C4-2B (cell line): ENCODE measurements around the gene SLC9A4.

Source experiments
- CTCF ChIP-seq: fragments of 450-650 bp; conservative IDR thresholded peaks from 2 replicates; pipeline ENCODE4 v1.5.1; 2017; ENCODE audit warnings: mild to moderate bottlenecking
- ZFX ChIP-seq: fragments of 450-650 bp; IDR thresholded peaks from 2 replicates; pipeline ENCODE4 v1.6.1; 2017

GRCh38 chr2:102439065-102439695 lies 33.8 kb upstream of the SLC9A4 start:
- TF ChIP-seq CTCF: no peak
- TF ChIP-seq ZFX: no peak
